ENCODE results near the gene ZBTB2. TPM values are rescaled to one million over a fixed set of nuclear protein-coding genes. Genes with fewer than 3 reads are reported as not detected.

ZBTB2 gene
- total and polyA plus RNA-seq, 2 experiments from 2014 or later, result 5.6 to 9.9 TPM

- TF ChIP-seq, protein P1, sequence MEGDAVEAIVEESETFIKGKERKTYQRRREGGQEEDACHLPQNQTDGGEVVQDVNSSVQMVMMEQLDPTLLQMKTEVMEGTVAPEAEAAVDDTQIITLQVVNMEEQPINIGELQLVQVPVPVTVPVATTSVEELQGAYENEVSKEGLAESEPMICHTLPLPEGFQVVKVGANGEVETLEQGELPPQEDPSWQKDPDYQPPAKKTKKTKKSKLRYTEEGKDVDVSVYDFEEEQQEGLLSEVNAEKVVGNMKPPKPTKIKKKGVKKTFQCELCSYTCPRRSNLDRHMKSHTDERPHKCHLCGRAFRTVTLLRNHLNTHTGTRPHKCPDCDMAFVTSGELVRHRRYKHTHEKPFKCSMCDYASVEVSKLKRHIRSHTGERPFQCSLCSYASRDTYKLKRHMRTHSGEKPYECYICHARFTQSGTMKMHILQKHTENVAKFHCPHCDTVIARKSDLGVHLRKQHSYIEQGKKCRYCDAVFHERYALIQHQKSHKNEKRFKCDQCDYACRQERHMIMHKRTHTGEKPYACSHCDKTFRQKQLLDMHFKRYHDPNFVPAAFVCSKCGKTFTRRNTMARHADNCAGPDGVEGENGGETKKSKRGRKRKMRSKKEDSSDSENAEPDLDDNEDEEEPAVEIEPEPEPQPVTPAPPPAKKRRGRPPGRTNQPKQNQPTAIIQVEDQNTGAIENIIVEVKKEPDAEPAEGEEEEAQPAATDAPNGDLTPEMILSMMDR (IDR thresholded peaks at IDR 0.05; ENCODE audit: low read depth, low read length), result no peak
- Histone ChIP-seq H3K36me3 (no peaks in the 10 kb centered on the region), H3K4me3 (peak overlapping the region; percentile 91), H3K9me3 (ENCODE audit: low read depth) (no peaks in the 10 kb centered on the region), H3K27ac (peak overlapping the region; percentile 98), H3K4me1 (ENCODE audit: low read depth) (peaks cover 21% of the 10 kb centered on the region), H3K27me3 (no peaks in the 10 kb centered on the region)
- DNase-seq (ENCODE audit: low read depth in 1 of 2, low spot score in 1 of 2), result peak; percentile 79
Observed at GRCh38 chr6:151390851-151391470, 398 bp downstream of the ZBTB2 start.

- Histone ChIP-seq H3K4me1 (ENCODE audit: low read depth) (peaks cover 21% of the 10 kb centered on the region), H3K9me3 (ENCODE audit: low read depth) (no peaks in the 10 kb centered on the region), H3K36me3 (no peaks in the 10 kb centered on the region), H3K27ac (peak overlapping the region; percentile 98), H3K27me3 (no peaks in the 10 kb centered on the region), H3K4me3 (peak overlapping the region; percentile 91)
- TF ChIP-seq, protein P1 (IDR thresholded peaks at IDR 0.05; ENCODE audit: low read depth, low read length), result no peak
- DNase-seq (ENCODE audit: low read depth in 1 of 2, low spot score in 1 of 2), result peak; percentile 99 to 100
Observed at GRCh38 chr6:151390276-151390850, 996 bp downstream of the ZBTB2 start.

DNA sequence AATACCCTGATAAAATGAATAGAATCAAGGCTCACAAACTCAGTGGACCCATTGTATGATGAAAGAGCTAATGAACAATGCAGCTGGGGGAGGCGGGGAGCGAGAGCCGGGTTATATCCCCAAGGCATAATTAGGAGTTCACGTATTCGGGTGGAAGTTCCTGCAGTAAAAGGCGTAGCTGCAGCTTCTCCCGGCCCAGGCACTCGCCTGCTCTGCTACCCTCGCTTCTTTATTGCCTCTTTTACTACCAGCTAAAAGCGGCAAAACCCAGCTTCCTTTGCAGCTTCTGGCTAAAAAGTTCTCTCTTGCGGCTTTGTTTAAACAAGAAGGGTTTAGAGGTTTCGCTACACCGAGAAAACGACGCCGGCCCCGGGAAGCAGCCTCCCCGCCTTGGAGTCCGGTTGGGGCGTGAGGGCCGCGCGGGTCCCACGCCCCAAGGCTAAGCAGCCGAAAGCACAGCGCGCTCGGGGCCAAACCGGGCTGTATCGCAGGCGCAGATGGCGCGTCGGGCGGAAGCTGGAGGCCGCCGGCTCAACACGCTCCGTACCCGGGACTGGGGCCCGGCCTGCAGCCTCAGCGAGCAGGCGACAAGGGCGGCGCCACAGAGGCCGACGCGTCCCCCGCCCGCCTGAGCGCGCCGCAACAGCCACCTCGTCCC, 1.6 kb downstream of the ZBTB2 start:
- DNase-seq (ENCODE audit: low read depth in 1 of 2, low spot score in 1 of 2), result peak; percentile 51 to 80
- no peaks in the 10 kb centered on the region for H3K36me3 ChIP-seq
- no peaks in the 10 kb centered on the region for H3K9me3 ChIP-seq (ENCODE audit: low read depth)
- peak overlapping the region; percentile 98 for H3K27ac ChIP-seq
- peaks cover 21% of the 10 kb centered on the region for H3K4me1 ChIP-seq (ENCODE audit: low read depth)
- H3K4me3 ChIP-seq, result peak overlapping the region; percentile 91
- no peaks in the 10 kb centered on the region for H3K27me3 ChIP-seq
- TF ChIP-seq, protein P1 (IDR thresholded peaks at IDR 0.05; ENCODE audit: low read depth, low read length), result no peak

DNA sequence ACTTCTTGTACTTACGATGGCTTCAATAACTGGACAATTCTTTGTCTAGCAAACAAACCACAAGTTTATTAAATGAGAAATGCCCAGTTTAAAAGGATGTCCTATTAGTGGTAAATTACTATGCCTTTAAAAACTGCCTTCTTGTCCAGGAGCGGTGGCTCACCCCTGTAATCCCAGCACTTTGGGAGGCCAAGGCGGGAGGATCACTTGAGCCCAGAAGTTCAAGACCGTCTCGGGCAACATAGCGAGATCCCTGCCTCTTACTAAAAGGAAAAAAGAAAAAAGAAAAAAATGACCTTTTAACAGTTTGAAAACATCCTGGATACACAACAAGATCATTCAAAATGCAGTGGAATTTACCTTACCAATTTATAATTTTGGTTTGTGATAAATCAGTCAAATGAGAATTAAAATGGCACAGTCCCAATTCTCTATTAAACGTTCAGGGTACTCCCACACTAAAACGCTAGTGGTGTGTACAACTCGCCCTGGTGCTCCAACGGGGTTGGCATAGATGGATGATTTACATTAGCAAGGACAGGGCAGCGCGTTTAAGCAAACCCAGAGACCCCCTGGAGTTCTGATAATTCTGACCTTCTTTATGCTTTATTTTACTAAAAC, 2.3 kb downstream of the ZBTB2 start:
- Histone ChIP-seq H3K9me3 (ENCODE audit: low read depth) (no peaks in the 10 kb centered on the region), H3K4me1 (ENCODE audit: low read depth) (peaks cover 21% of the 10 kb centered on the region), H3K27ac (peak overlapping the region; percentile 98), H3K27me3 (no peaks in the 10 kb centered on the region), H3K4me3 (peak overlapping the region; percentile 91), H3K36me3 (no peaks in the 10 kb centered on the region)
- TF ChIP-seq, protein P1 (IDR thresholded peaks at IDR 0.05; ENCODE audit: low read depth, low read length), result no peak
- DNase-seq (ENCODE audit: low read depth in 1 of 2, low spot score in 1 of 2), result no peak

GRCh38 chr6:151388236-151388635, 3.1 kb downstream of the ZBTB2 start:
- Histone ChIP-seq H3K27me3 (no peaks in the 10 kb centered on the region), H3K9me3 (ENCODE audit: low read depth) (no peaks in the 10 kb centered on the region), H3K4me3 (no peak overlapping the region), H3K27ac (peak overlapping the region; percentile 26), H3K4me1 (ENCODE audit: low read depth) (peaks cover 17% of the 10 kb centered on the region), H3K36me3 (no peaks in the 10 kb centered on the region)
- DNase-seq (ENCODE audit: low read depth in 1 of 2, low spot score in 1 of 2), result no peak
- TF ChIP-seq, protein P1 (IDR thresholded peaks at IDR 0.05; ENCODE audit: low read depth, low read length), result no peak

Measured in cardiac muscle cell (in vitro differentiated cells and primary cell).